HCT116 (cell line): Measurements from ENCODE around the gene FSCN2. TPM values are rescaled to one million over a fixed set of nuclear protein-coding genes. Genes with fewer than 3 reads are reported as not detected.
A peak's percentile ranks its signal among the peaks of the same experiment; 100 is the strongest.

Experiments used
- ATAC-seq: fragments of 200-7000 bp; cut with Tn5 transposase; 2 replicates; pipeline ENCODE4 v1.9.1; 2020; ENCODE audit warnings: mild to moderate bottlenecking, moderate library complexity
- BruUV-seq: library from RNA; stranded (reverse); fragments of 400-500 nt; replicated peaks from 2 replicates; lab custom pipeline; 2021; lab: Mats Ljungman, UMichigan
- CTCF ChIA-PET: fragments of 300-600 bp; sonication (Branson Sonifier 250); formaldehyde crosslinking; loops from one replicate; lab custom pipeline; 2021; ENCODE audit warnings: antibody characterized with exemption; lab: Charles Lee
- POLR2A ChIA-PET: fragments of 300-600, 350-600 bp; sonication (Branson Sonifier 250); formaldehyde crosslinking; loops from one replicate; lab custom pipeline; 2021; ENCODE audit warnings: antibody characterized with exemption; lab: Charles Lee
- RAD21 ChIA-PET, 2 experiments: fragments of 300-600 bp; sonication (Branson Sonifier 250); formaldehyde crosslinking; loops; one replicate each; lab custom pipeline; 2023; ENCODE audit warnings: low total read pairs in 2 of 2; ENCODE audit not compliant: uncharacterized antibody in 2 of 2, unreplicated experiment in 2 of 2, low non-redundant PET in 1 of 2; lab: Charles Lee
- DNase-seq: peaks from one replicate; pipeline ENCODE4 v3.0.0-alpha.2; 2010; ENCODE audit warnings: low read depth, low spot score
- H2AFZ ChIP-seq: fragments of 200-600 bp; shearing (Covaris generic), sonication (generic); 2 replicates; pipeline ENCODE4 v1.6.1; 2017; ENCODE audit warnings: low read depth, mixed run types, mixed read lengths, antibody characterized with exemption, low read length; ENCODE audit not compliant: poor library complexity, severe bottlenecking
- H3K27ac ChIP-seq: 2 replicates; pipeline ENCODE4 v1.5.1; 2012; ENCODE audit warnings: low read depth, low read length
- H3K27me3 ChIP-seq: fragments of 200-600 bp; sonication (generic); 2 replicates; pipeline ENCODE4 v1.6.1; 2016; ENCODE audit warnings: mixed run types, low read length, mixed read lengths; ENCODE audit not compliant: insufficient read depth
- H3K36me3 ChIP-seq, 2 experiments: fragments of 200-500 bp in 1 of 2; fragments of 200-600 bp in 1 of 2; sonication (Bioruptor generic) in 1 of 2; sonication (generic) in 1 of 2; 2 replicates each; pipeline versions ENCODE4 v1.5.1 to v1.6.1; 2014 to 2016; ENCODE audit warnings: low read length in 2 of 2, inconsistent platforms in 1 of 2, mixed read lengths in 1 of 2, mixed run types in 1 of 2; ENCODE audit not compliant: insufficient read depth in 2 of 2, control insufficient read depth in 1 of 2
- H3K4me1 ChIP-seq, 2 experiments: fragments of 200-600 bp in 1 of 2; sonication (generic) in 1 of 2; 2 replicates each; pipeline versions ENCODE4 v1.5.1 to v1.6.1; 2012 to 2017; ENCODE audit warnings: low read length in 2 of 2, inconsistent platforms in 1 of 2, mild to moderate bottlenecking in 1 of 2, mixed read lengths in 1 of 2, mixed run types in 1 of 2, moderate library complexity in 1 of 2; ENCODE audit not compliant: insufficient read depth in 2 of 2, control insufficient read depth in 1 of 2
- H3K4me2 ChIP-seq: fragments of 200-600 bp; sonication (generic); 2 replicates; pipeline ENCODE4 v1.6.1; 2017; ENCODE audit warnings: mixed run types, low read length, mixed read lengths
- H3K4me3 ChIP-seq, 2 experiments: fragments of 200-600 bp in 1 of 2; sonication (generic) in 1 of 2; replicated peaks in 1 of 2; 2 replicates each; pipeline ENCODE4 v1.5.1; 2011 to 2016; ENCODE audit warnings: low read length in 2 of 2, control low read depth in 1 of 2, low read depth in 1 of 2, mild to moderate bottlenecking in 1 of 2, mixed read lengths in 1 of 2, mixed run types in 1 of 2
- H3K79me2 ChIP-seq: fragments of 200-600 bp; sonication (generic); 2 replicates; pipeline ENCODE4 v1.6.1; 2017; ENCODE audit warnings: mild to moderate bottlenecking, mixed run types, low read length, moderate library complexity, mixed read lengths; ENCODE audit not compliant: insufficient read depth
- H3K9ac ChIP-seq: fragments of 200-600 bp; sonication (generic); 2 replicates; pipeline ENCODE4 v1.6.1; 2016; ENCODE audit warnings: low read length, mixed read lengths
- H3K9me2 ChIP-seq: fragments of 200-600 bp; sonication (generic), shearing (Covaris generic); 2 replicates; pipeline ENCODE4 v1.6.1; 2017; ENCODE audit warnings: mixed run types, mild to moderate bottlenecking, moderate library complexity; ENCODE audit not compliant: insufficient read depth
- H3K9me3 ChIP-seq, 2 experiments: fragments of 200-500 bp in 1 of 2; fragments of 200-600 bp in 1 of 2; sonication (Bioruptor generic) in 1 of 2; sonication (generic) in 1 of 2; 2 replicates each; pipeline ENCODE4 v1.6.1; 2014 to 2017; ENCODE audit warnings: low read length in 2 of 2, mixed read lengths in 2 of 2, inconsistent platforms in 1 of 2, low read depth in 1 of 2, mild to moderate bottlenecking in 1 of 2, mixed run types in 1 of 2, moderate library complexity in 1 of 2; ENCODE audit not compliant: control insufficient read depth in 1 of 2, insufficient read depth in 1 of 2
- H4K20me1 ChIP-seq: fragments of 200-600 bp; sonication (generic), shearing (Covaris generic); 2 replicates; pipeline ENCODE4 v1.6.1; 2017; ENCODE audit warnings: mixed run types, mild to moderate bottlenecking, moderate library complexity; ENCODE audit not compliant: insufficient read depth
- CBX3 ChIP-seq: IDR thresholded peaks from 2 replicates; pipeline ENCODE4 v1.6.1; 2012; ENCODE audit warnings: low read depth
- CEBPB ChIP-seq: IDR thresholded peaks from 2 replicates; pipeline ENCODE4 v1.6.1; 2012; ENCODE audit warnings: low read depth
- EGR1 ChIP-seq: IDR thresholded peaks from 2 replicates; pipeline ENCODE4 v1.6.1; 2012; ENCODE audit warnings: low read depth
- ELF1 ChIP-seq: IDR thresholded peaks from 2 replicates; pipeline ENCODE4 v1.6.1; 2012; ENCODE audit warnings: low read depth, borderline replicate concordance
- EZH2phosphoT487 ChIP-seq: fragments of 200-600 bp; IDR thresholded peaks from 2 replicates; pipeline ENCODE4 v1.6.1; 2018; ENCODE audit warnings: antibody characterized with exemption, borderline replicate concordance
- JUND ChIP-seq: IDR thresholded peaks from 2 replicates; pipeline ENCODE4 v1.6.1; 2012
- POLR2A ChIP-seq: IDR thresholded peaks from 2 replicates; pipeline ENCODE4 v1.7.0; 2011; ENCODE audit warnings: borderline replicate concordance; ENCODE audit not compliant: insufficient read depth, insufficient read length; ENCODE audit errors: extremely low read depth
- POLR2AphosphoS5 ChIP-seq: IDR thresholded peaks from 2 replicates; pipeline ENCODE4 v1.6.1; 2011; ENCODE audit warnings: mild to moderate bottlenecking, low read depth, low read length, moderate library complexity
- SP1 ChIP-seq: IDR thresholded peaks from 2 replicates; pipeline ENCODE4 v1.6.1; 2012; ENCODE audit warnings: low read depth
- SRF ChIP-seq: IDR thresholded peaks from 2 replicates; pipeline ENCODE4 v1.6.1; 2012; ENCODE audit warnings: low read depth
- TCF7L2 ChIP-seq: IDR thresholded peaks from 2 replicates; pipeline ENCODE4 v1.7.0; 2011; ENCODE audit warnings: borderline replicate concordance, inconsistent platforms; ENCODE audit not compliant: insufficient read depth, insufficient read length; ENCODE audit errors: extremely low read depth
- YY1 ChIP-seq: IDR thresholded peaks from 2 replicates; pipeline ENCODE4 v1.6.1; 2011; ENCODE audit warnings: low read length, low read depth, moderate library complexity, mild to moderate bottlenecking; ENCODE audit not compliant: insufficient replicate concordance; ENCODE audit errors: extremely low read depth
- ZFX ChIP-seq: fragments of 450-650 bp; IDR thresholded peaks from 2 replicates; pipeline ENCODE4 v1.6.1; 2017
- intact Hi-C: fragments of 100-400 bp; cut with micrococcal nuclease; formaldehyde crosslinking; loops from 2 replicates; pipeline ENCODE4 v1.10.0; 2022
- total RNA-seq: library from RNA; stranded (reverse); gene quantifications from one replicate; pipeline ENCODE4 v1.2.1, GENCODE V29; 2021; ENCODE audit not compliant: unreplicated experiment
- TF ChIP-seq, protein P1 (sequence below): IDR thresholded peaks from 2 replicates; pipeline ENCODE4 v1.6.1; 2011; ENCODE audit warnings: mild to moderate bottlenecking, low read length, moderate library complexity; ENCODE audit not compliant: insufficient replicate concordance; ENCODE audit errors: extremely low read depth
- TF ChIP-seq, protein P2 (sequence below): IDR thresholded peaks from 2 replicates; pipeline ENCODE4 v1.6.1; 2012; ENCODE audit warnings: low read depth

Gene FSCN2
- total RNA-seq, 1 experiment from 2014 or later: 10.1 TPM

DNA sequence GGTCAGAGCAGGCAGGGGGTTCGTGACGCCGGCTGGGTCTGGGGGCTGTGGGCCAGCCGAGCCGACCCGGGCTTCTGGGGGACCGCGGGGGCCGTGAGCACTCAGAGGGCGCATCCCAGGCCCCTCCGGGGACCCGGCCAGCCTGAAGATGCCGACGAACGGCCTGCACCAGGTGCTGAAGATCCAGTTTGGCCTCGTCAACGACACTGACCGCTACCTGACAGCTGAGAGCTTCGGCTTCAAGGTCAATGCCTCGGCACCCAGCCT lies 140 bp downstream of the FSCN2 start:
- no peak for DNase-seq
- H4K20me1 ChIP-seq: no peaks in the 10 kb centered on the region
- intact Hi-C loops: no loop called here
- H3K9me2 ChIP-seq: no peaks in the 10 kb centered on the region
- peak overlapping the region; percentile 40 to 58 for H3K4me3 ChIP-seq
- H3K9ac ChIP-seq: peak overlapping the region; percentile 68
- no peaks in the 10 kb centered on the region for H3K79me2 ChIP-seq
- CTCF ChIA-PET: no interaction called here
- POLR2A ChIA-PET: interaction anchor here (1.2 to 2.2 kb wide), 2 partner anchors 10 to 15 kb away, joined by 3 to 6 read pairs; partner anchors contain the start of gene ACTG1
- H3K9me3 ChIP-seq: peaks cover 0 to 7% of the 10 kb centered on the region in 2 experiments; a peak in 1 of 4 replicates
- H3K27me3 ChIP-seq: no peaks in the 10 kb centered on the region
- TF ChIP-seq YY1: no peak
- TF ChIP-seq ELF1: no peak
- no peak for TF ChIP-seq TCF7L2
- TF ChIP-seq SP1: no peak
- TF ChIP-seq, protein P1, sequence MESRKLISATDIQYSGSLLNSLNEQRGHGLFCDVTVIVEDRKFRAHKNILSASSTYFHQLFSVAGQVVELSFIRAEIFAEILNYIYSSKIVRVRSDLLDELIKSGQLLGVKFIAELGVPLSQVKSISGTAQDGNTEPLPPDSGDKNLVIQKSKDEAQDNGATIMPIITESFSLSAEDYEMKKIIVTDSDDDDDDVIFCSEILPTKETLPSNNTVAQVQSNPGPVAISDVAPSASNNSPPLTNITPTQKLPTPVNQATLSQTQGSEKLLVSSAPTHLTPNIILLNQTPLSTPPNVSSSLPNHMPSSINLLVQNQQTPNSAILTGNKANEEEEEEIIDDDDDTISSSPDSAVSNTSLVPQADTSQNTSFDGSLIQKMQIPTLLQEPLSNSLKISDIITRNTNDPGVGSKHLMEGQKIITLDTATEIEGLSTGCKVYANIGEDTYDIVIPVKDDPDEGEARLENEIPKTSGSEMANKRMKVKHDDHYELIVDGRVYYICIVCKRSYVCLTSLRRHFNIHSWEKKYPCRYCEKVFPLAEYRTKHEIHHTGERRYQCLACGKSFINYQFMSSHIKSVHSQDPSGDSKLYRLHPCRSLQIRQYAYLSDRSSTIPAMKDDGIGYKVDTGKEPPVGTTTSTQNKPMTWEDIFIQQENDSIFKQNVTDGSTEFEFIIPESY: no peak
- no peak for TF ChIP-seq CEBPB
- no peak for TF ChIP-seq POLR2AphosphoS5
- no peak for TF ChIP-seq EZH2phosphoT487
- TF ChIP-seq, protein P2, sequence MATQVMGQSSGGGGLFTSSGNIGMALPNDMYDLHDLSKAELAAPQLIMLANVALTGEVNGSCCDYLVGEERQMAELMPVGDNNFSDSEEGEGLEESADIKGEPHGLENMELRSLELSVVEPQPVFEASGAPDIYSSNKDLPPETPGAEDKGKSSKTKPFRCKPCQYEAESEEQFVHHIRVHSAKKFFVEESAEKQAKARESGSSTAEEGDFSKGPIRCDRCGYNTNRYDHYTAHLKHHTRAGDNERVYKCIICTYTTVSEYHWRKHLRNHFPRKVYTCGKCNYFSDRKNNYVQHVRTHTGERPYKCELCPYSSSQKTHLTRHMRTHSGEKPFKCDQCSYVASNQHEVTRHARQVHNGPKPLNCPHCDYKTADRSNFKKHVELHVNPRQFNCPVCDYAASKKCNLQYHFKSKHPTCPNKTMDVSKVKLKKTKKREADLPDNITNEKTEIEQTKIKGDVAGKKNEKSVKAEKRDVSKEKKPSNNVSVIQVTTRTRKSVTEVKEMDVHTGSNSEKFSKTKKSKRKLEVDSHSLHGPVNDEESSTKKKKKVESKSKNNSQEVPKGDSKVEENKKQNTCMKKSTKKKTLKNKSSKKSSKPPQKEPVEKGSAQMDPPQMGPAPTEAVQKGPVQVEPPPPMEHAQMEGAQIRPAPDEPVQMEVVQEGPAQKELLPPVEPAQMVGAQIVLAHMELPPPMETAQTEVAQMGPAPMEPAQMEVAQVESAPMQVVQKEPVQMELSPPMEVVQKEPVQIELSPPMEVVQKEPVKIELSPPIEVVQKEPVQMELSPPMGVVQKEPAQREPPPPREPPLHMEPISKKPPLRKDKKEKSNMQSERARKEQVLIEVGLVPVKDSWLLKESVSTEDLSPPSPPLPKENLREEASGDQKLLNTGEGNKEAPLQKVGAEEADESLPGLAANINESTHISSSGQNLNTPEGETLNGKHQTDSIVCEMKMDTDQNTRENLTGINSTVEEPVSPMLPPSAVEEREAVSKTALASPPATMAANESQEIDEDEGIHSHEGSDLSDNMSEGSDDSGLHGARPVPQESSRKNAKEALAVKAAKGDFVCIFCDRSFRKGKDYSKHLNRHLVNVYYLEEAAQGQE: no peak
- no peak for TF ChIP-seq CBX3
- TF ChIP-seq POLR2A: no peak
- no peak for TF ChIP-seq SRF
- no peak for TF ChIP-seq EGR1
- no peak for TF ChIP-seq ZFX
- no peak for TF ChIP-seq JUND
- TF ChIP-seq, all 23 proteins: peak for 0
- Histone ChIP-seq H3K4me1 (peaks cover 12 to 41% of the 10 kb centered on the region in 2 experiments), H2AFZ (no peak overlapping the region), H3K27ac (peak overlapping the region; percentile 72; the same call in 1 of the 2 replicates), H3K4me2 (peak overlapping the region; percentile 75), H3K36me3 (no peaks in the 10 kb centered on the region)
- BruUV-seq: no TSS peak
- RAD21 ChIA-PET: interaction anchor here (0.7 to 1.6 kb wide), 2 partner anchors 10 to 43 kb away, joined by 4 to 5 read pairs; no protein-coding TSS in a partner anchor
- no peak for ATAC-seq
